HG03196 (cell line): ENCODE measurements around the gene ANKRD13A.

ENCODE experiments used
- ATAC-seq: cut with Tn5 transposase; IDR thresholded peaks from one replicate; pipeline ENCODE4 v1.9.1; 2021; ENCODE audit not compliant: unreplicated experiment

Gene ANKRD13A

DNA sequence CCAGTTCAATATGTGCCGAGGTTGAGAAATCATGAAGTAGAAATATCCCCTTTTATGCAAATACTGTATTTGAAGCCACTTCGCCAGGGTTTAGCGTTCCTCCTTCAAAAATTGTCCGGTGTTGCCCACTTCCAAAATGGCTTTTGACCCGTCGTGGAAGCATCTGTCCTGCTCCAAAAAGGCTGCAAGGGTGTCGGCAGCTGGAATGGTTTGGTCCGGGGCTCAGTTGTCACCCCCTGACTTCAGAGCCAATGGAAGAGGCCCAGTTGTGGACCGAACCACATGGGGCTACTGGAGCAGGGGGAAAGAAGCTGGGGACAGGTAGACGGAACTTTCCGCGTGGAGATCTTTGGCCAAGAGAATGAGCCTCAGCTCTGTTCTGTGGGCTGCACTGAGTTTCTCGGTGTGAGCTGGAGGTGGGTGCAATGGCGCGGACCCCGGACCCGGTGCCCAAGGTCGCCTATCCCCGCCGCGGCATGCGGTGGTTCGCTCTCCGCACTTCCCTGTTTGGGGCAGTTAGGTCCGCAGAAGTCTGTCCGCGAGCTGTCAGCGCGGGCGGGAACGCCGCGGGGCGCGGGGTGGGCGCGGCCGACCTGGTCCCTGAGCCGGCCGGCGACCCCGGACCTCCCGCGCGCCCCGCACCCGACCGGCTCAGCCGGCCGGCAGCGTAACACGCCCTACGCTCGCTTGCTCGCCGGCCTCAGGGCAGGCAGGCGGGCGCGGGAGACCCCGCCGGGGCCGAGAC, at the start of gene ANKRD13A:
ANKRD13A (plus strand) TSS at position 527 of the 745 bp plus-strand sequence. CDS start 259 bp downstream, outside the sequence.
- peak; percentile 44 for ATAC-seq

GRCh38 chr12:109950625-109951024, 48.6 kb upstream of the ANKRD13A start:
- no peak for ATAC-seq

GRCh38 chr12:109951136-109951535, 48.1 kb upstream of the ANKRD13A start:
- ATAC-seq: no peak

GRCh38 chr12:109951751-109952150, 47.5 kb upstream of the ANKRD13A start:
- ATAC-seq: no peak

GRCh38 chr12:109952160-109952858, 46.9 kb upstream of the ANKRD13A start:
- ATAC-seq: peak; percentile 47

DNA sequence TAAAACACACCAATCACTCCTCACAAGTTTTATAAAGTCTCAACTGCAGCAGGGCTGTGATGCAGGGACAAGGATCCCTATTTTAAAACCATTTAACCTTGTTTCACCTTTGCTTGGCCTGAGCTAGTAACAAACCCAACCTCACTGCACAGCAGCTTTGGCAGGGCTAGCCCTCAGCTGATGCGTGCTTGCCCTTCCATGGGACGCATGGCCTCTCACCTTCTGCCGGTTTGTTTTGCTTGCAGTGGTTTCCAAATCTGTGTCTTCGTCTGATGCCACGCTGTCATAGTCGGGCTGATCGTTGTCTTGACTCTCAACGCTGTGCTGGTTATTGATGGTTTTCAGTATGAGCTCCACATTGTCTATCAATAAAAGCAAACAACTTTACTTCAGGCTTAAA, 46.4 kb upstream of the ANKRD13A start:
- no peak for ATAC-seq

DNA sequence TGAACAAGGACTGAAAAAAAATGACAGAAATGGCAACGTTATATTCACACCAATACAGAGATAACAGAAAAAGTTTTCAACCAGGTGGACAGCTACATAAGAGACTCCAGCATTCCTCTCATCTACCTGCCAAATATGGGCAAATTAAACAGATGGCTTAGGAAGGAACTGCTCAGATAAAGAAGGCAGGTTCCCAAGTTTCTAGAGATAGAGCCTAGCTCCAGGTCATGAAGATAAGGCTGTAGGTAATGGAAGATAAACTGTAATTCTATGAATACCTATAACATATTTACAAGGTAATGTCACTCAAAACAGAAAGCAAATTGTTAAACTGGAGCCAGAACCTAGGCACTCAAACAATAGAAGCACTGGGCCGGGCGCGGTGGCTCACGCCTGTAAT, 45.6 kb upstream of the ANKRD13A start:
- no peak for ATAC-seq

- no peak for ATAC-seq
Measured at GRCh38 chr12:109958374-109958773, 40.9 kb upstream of the ANKRD13A start.

GRCh38 chr12:109959411-109960093, 39.7 kb upstream of the ANKRD13A start:
- ATAC-seq: no peak

DNA sequence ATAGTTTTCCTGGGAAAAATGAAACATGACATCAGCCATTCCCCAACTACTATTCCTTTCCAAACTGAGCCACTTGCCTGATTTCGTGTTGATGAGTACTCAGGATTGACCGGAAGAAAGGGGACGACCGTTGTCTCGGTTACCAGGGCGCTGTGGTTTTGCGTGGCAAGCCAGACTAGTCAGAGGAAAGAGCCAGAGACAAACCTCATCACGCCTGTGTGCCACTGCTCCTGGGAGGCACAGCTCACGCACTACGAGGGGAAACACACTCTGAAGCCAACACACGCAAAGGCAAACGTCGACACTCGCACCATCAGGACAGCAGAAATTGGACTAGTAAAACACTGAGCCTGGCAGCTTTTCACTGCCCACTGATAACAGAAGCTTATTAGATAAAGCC, 38.0 kb upstream of the ANKRD13A start:
- ATAC-seq: no peak

- ATAC-seq: no peak
Measured at GRCh38 chr12:109961612-109962011, 37.6 kb upstream of the ANKRD13A start.

- ATAC-seq: no peak
Measured at GRCh38 chr12:109962398-109962797, 36.8 kb upstream of the ANKRD13A start.

DNA sequence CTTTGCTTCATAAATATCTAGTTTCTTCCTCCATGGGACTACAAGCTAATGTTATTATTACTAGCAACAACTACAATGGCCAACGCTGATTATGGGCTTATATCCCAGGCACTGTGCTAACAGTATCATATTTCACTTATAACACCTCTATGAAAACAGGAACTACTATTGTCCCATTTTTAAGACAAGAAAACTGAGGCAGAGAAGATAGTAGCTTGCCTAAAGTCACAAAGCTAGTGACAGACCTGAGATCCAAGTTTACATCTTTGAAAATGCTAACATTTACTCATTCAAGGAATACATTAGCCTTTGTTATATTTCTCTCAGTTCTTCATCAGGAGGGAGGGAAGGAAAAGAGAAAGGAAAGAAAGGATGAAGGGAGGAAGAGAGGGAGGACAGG, 35.9 kb upstream of the ANKRD13A start:
- ATAC-seq: no peak

- no peak for ATAC-seq
Measured at GRCh38 chr12:109963743-109964429, 35.3 kb upstream of the ANKRD13A start.

DNA sequence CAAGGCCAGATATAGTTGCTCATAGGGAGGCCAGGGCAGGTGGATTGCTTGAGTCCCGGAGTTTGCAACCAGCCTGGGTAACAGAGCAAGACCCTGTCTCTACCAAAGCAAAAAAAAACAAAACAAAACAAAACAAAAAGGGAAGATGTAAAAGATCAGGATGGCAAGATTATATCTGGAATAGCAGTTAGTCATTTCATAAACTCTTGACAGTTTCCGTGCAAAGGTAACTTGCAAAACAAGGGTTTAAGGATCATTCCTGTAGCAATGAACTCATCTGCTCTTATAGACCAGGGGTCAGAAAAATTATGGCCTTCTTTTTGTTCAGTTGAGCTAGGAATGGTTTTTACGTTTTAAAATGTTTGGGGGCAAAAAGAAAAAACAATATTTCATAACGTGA, 32.7 kb upstream of the ANKRD13A start:
- ATAC-seq: no peak

DNA sequence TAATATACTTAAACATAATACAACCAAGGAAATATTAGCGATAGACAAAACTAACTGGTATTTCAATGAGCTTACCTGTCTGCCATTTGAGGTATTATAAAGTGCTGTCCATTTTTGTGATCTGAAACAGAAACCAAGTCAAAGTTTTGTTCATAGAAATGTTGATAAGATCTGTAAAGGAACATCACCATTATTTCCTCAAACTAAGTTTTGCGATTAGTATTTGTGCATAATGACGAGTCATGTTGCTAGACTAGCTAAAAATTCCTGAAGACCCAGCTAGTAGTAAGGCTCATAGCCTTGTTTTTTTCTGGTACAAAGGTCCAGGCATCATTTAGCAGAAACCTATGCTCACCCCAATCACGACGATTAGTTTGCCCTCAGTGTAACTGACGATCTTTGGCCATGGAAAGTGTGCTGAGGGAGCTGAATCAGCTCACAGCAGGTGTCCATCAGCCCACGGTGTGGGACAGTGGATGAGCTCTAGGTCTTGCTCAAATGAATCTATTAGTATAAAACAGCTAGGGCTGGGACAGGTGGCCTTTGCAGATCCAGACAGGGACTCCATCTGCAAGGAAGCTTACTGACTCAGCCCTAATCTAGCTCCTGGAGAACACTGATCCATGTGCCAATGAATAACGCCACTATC, 31.7 kb upstream of the ANKRD13A start:
- ATAC-seq: no peak

- no peak for ATAC-seq
Measured at GRCh38 chr12:109968032-109968420, 31.2 kb upstream of the ANKRD13A start.

DNA sequence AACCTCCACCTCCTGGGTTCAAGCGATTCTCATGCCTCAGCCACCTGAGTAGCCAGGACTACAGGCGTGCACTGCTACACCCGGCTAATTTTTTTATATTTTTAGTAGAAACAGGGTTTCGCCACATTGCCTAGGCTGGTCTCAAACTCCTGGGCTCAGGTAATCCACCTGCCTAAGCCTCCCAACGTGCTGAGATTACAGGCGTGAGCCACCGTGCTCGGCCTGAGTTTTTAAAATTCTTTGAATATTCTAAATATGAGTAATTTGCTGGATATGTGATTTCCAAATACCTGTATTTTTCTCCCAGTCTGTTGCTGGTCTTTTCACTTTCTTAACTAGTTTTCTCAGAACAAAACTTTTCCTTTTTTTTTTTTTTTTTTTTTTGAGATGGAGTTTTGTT, 30.4 kb upstream of the ANKRD13A start:
- no peak for ATAC-seq

- ATAC-seq: no peak
Measured at GRCh38 chr12:109972821-109973220, 26.4 kb upstream of the ANKRD13A start.

DNA sequence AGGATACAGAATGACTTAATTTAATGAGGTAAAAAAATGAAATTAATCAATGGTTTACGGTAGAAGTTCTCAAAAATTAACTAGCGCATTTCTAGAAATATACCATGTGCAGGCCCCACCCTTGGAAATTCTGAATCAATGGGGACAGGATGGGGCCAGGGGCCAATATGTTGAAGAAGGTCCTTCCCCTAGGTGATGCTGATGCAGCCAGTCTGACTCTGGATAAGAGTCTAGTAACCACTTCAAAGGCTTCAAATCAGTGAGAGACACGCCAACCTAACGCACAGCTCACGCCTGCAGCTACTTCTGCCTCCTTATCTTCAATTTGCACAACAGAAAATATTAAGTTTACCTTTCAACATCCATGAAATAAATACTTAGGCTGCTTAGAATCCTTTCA, 17.9 kb upstream of the ANKRD13A start:
- no peak for ATAC-seq

DNA sequence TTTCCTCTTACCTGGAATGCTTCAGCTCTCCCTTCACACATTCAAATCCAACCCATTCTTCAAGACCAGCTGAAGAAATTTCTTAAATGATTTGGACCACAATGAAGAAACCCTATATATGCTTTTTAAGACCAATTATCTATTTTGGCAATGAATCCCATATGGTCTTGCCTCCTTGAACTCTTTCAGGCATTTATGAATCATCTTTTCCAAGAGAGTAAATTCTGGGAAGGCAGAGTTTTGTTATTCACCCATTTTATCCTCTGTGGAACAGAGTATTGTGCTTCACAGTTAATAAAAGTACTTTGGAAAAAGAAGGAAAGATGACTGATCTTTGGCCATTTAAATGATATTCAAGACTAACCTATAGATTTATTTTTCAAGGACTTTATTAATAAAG, 17.0 kb upstream of the ANKRD13A start:
- no peak for ATAC-seq
